Body of pancreas (tissue), 4 donors: ENCODE data around the gene LEUTX.

ENCODE experiments used
- CTCF ChIP-seq, 7 experiments: fragments of 450-650 bp in 4 of 7; fragments of 200-600 bp in 3 of 7; sonication (generic) in 3 of 7; IDR thresholded peaks; one replicate each; pipeline ENCODE4 v1.5.1; 2016 to 2019; ENCODE audit warnings: antibody characterized with exemption in 7 of 7
- POLR2A ChIP-seq, 3 donors: fragments of 450-650 bp; IDR thresholded peaks; one replicate each; pipeline ENCODE4 v1.6.1; 2016; ENCODE audit warnings: antibody characterized with exemption in 3 of 3, mild to moderate bottlenecking in 2 of 3

- no peak for TF ChIP-seq CTCF (IDR thresholded peaks at IDR 0.05)
- TF ChIP-seq POLR2A (IDR thresholded peaks at IDR 0.05), result no peak
Observed at GRCh38 chr19:39778763-39779162, at the start of gene LEUTX.
